Gastrocnemius medialis (tissue), 4 donors: ENCODE measurements around the gene TMX4. TPM values are rescaled to one million over a fixed set of nuclear protein-coding genes. Genes with fewer than 3 reads are reported as not detected.

ENCODE experiments used
- ATAC-seq, 2 donors: fragments of 150-250 bp; one replicate each; pipeline ENCODE4 v1.9.1; 2016
- DNase-seq, 2 donors: peaks; one replicate each; pipeline ENCODE4 v3.0.0-alpha.2; 2019
- H3K27ac ChIP-seq, 4 donors: fragments of 200-600 bp; sonication (generic); 1 replicate in 1 of 4; 2 replicates in 3 of 4; pipeline ENCODE4 v1.5.1; 2016 to 2018; ENCODE audit warnings: mild to moderate bottlenecking in 2 of 4, moderate library complexity in 1 of 4
- H3K27me3 ChIP-seq, 3 donors: fragments of 200-600 bp; sonication (generic) in 2 of 3; 1 replicate in 1 of 3; 2 replicates in 2 of 3; pipeline versions ENCODE4 v1.5.1 to v1.6.0; 2016 to 2019; ENCODE audit warnings: mild to moderate bottlenecking in 1 of 3, moderate library complexity in 1 of 3
- H3K36me3 ChIP-seq, 2 donors: fragments of 200-600 bp; sonication (generic) in 1 of 2; one replicate each; pipeline ENCODE4 v1.5.1; 2017 to 2018
- H3K4me1 ChIP-seq, 2 donors: fragments of 200-600 bp; sonication (generic) in 1 of 2; one replicate each; pipeline ENCODE4 v1.5.1; 2016 to 2017; ENCODE audit warnings: mild to moderate bottlenecking in 2 of 2
- H3K4me3 ChIP-seq, 4 donors: fragments of 200-600 bp; sonication (generic) in 3 of 4; 1 replicate in 1 of 4; 2 replicates in 3 of 4; pipeline ENCODE4 v1.5.1; 2016 to 2019; ENCODE audit warnings: mild to moderate bottlenecking in 2 of 4
- H3K9me3 ChIP-seq, 3 donors: fragments of 200-600 bp; sonication (generic) in 2 of 3; 1 replicate in 1 of 3; 2 replicates in 2 of 3; pipeline ENCODE4 v1.5.1; 2016 to 2019
- CTCF ChIP-seq, 5 experiments: fragments of 450-650 bp in 3 of 5; fragments of 200-600 bp in 2 of 5; sonication (generic) in 2 of 5; IDR thresholded peaks in 4 of 5; conservative IDR thresholded peaks in 1 of 5; 1 replicate in 4 of 5; 2 replicates in 1 of 5; pipeline ENCODE4 v1.5.1; 2016 to 2019; ENCODE audit warnings: antibody characterized with exemption in 5 of 5, mild to moderate bottlenecking in 3 of 5, moderate library complexity in 3 of 5
- POLR2A ChIP-seq, 2 donors: fragments of 450-650 bp; IDR thresholded peaks; one replicate each; pipeline ENCODE4 v1.6.1; 2017; ENCODE audit warnings: antibody characterized with exemption in 2 of 2, mild to moderate bottlenecking in 2 of 2, moderate library complexity in 2 of 2
- in situ Hi-C, 4 donors: fragments of 200-750 bp; cut with MboI; loops; one replicate each; pipeline versions ENCODE4 v1.15.0 to v1.8.0; 2017; ENCODE audit warnings: low sequenced_read_pairs in 4 of 4
- intact Hi-C: fragments of 100-400 bp; cut with DNase I; formaldehyde crosslinking; loops from one replicate; pipeline ENCODE4 v1.15.1; 2023; ENCODE audit warnings: low total_unique reads
- total RNA-seq, 4 donors: library from RNA; depleted of rRNA; stranded (reverse); fragments of >200 nt; gene quantifications; one replicate each; pipeline versions ENCODE4 v1.1.0 to v1.2.3, GENCODE V29; 2016

TMX4 gene
- total RNA-seq, 4 donors from 2014 or later: 43.6 to 65.3 (median 55.0) TPM

GRCh38 chr20:8005033-8005432 lies 14.5 kb downstream of the TMX4 start:
- Histone ChIP-seq H3K4me1 (peaks cover 3 to 10% of the 10 kb centered on the region in 2 donors), H3K27ac (peak overlapping the region in 1 of 4 donors; percentile 48), H3K27me3 (no peaks in the 10 kb centered on the region), H3K36me3 (peaks cover 0 to 17% of the 10 kb centered on the region in 2 donors), H3K4me3 (no peak overlapping the region), H3K9me3 (no peaks in the 10 kb centered on the region)
- intact Hi-C loops: no loop called here
- DNase-seq (no peak), ATAC-seq (peak; percentile 62 to 80)
- in situ Hi-C loops: no loop called here
- TF ChIP-seq CTCF (IDR thresholded peaks at IDR 0.05 in 4 of 5, conservative IDR thresholded peaks at IDR 0.05 in 1 of 5): no peak
- TF ChIP-seq POLR2A (IDR thresholded peaks at IDR 0.05): no peak

GRCh38 chr20:8002056-8002455 lies 17.5 kb downstream of the TMX4 start:
- no peak for TF ChIP-seq CTCF (IDR thresholded peaks at IDR 0.05 in 4 of 5, conservative IDR thresholded peaks at IDR 0.05 in 1 of 5)
- TF ChIP-seq POLR2A (IDR thresholded peaks at IDR 0.05): no peak
- H3K4me3 ChIP-seq: no peak overlapping the region
- ATAC-seq (no peak), DNase-seq (no peak)
- no peak overlapping the region for H3K27ac ChIP-seq
- H3K36me3 ChIP-seq: peaks cover 0 to 31% of the 10 kb centered on the region in 2 donors
- H3K9me3 ChIP-seq: no peaks in the 10 kb centered on the region
- no peaks in the 10 kb centered on the region for H3K27me3 ChIP-seq
- in situ Hi-C loops: no loop called here
- intact Hi-C loops: no loop called here
- H3K4me1 ChIP-seq: peaks cover 3 to 10% of the 10 kb centered on the region in 2 donors

- in situ Hi-C loops (no loop called here), intact Hi-C loops (no loop called here)
- Histone ChIP-seq H3K4me3 (no peak overlapping the region), H3K27ac (no peak overlapping the region), H3K4me1 (peaks cover 3 to 10% of the 10 kb centered on the region in 2 donors), H3K9me3 (no peaks in the 10 kb centered on the region), H3K27me3 (no peaks in the 10 kb centered on the region), H3K36me3 (peaks cover 0 to 43% of the 10 kb centered on the region in 2 donors)
- no peak for ATAC-seq
- TF ChIP-seq CTCF (IDR thresholded peaks at IDR 0.05 in 4 of 5, conservative IDR thresholded peaks at IDR 0.05 in 1 of 5): no peak
- no peak for TF ChIP-seq POLR2A (IDR thresholded peaks at IDR 0.05)
- no peak for DNase-seq
Measured at GRCh38 chr20:8000796-8001195, 18.8 kb downstream of the TMX4 start.

GRCh38 chr20:7996898-7997297 lies 22.7 kb downstream of the TMX4 start:
- TF ChIP-seq CTCF (IDR thresholded peaks at IDR 0.05 in 4 of 5, conservative IDR thresholded peaks at IDR 0.05 in 1 of 5): no peak
- TF ChIP-seq POLR2A (IDR thresholded peaks at IDR 0.05): no peak
- no peak for DNase-seq
- no peak overlapping the region for H3K4me3 ChIP-seq
- no peaks in the 10 kb centered on the region for H3K4me1 ChIP-seq
- intact Hi-C loops: no loop called here
- no peaks in the 10 kb centered on the region for H3K27me3 ChIP-seq
- no peaks in the 10 kb centered on the region for H3K9me3 ChIP-seq
- no peak overlapping the region for H3K27ac ChIP-seq
- peaks cover 0 to 80% of the 10 kb centered on the region in 2 donors for H3K36me3 ChIP-seq
- ATAC-seq: no peak
- in situ Hi-C loops: no loop called here

GRCh38 chr20:7994809-7995208 lies 24.8 kb downstream of the TMX4 start:
- Histone ChIP-seq H3K9me3 (no peaks in the 10 kb centered on the region), H3K27me3 (no peaks in the 10 kb centered on the region), H3K4me1 (no peaks in the 10 kb centered on the region), H3K27ac (no peak overlapping the region), H3K36me3 (peaks cover 0 to 78% of the 10 kb centered on the region in 2 donors), H3K4me3 (no peak overlapping the region)
- in situ Hi-C loops: no loop called here
- TF ChIP-seq CTCF (IDR thresholded peaks at IDR 0.05 in 4 of 5, conservative IDR thresholded peaks at IDR 0.05 in 1 of 5): no peak
- no peak for TF ChIP-seq POLR2A (IDR thresholded peaks at IDR 0.05)
- intact Hi-C loops: no loop called here
- ATAC-seq (no peak), DNase-seq (no peak)
